Stomach (tissue), 4 donors: ENCODE measurements around the gene NFATC4.

Source experiments
- CTCF ChIP-seq, 7 experiments: fragments of 450-650 bp in 4 of 7; fragments of 200-600 bp in 3 of 7; sonication (generic) in 3 of 7; IDR thresholded peaks; one replicate each; pipeline ENCODE4 v1.5.1; 2016 to 2019; ENCODE audit warnings: antibody characterized with exemption in 7 of 7, control low read depth in 2 of 7, mild to moderate bottlenecking in 1 of 7
- POLR2A ChIP-seq, 4 donors: fragments of 450-650 bp; IDR thresholded peaks; one replicate each; pipeline ENCODE4 v1.6.1; 2016; ENCODE audit warnings: antibody characterized with exemption in 4 of 4, control low read depth in 2 of 4, mild to moderate bottlenecking in 1 of 4, moderate library complexity in 1 of 4

DNA sequence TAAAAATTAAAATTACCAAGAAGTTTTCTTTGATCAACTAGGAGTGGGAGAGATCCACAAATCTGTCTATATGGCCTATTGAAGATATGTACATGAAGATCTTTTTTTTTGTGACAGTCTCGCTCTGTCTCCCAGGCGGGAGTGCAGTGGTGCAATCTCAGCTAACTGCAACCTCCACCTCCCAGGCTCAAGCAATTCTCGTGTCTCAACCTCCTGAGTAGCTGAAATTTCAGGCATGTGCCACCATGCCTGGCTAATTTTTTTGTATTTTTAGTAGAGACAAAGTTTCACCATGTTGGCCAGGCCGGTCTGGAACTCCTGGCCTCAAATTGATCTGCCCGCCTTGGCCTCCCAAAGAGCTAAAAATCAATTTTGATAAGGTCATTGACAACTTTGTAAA, 4.6 kb upstream of the NFATC4 start:
- TF ChIP-seq CTCF (IDR thresholded peaks at IDR 0.05) (no peak), POLR2A (IDR thresholded peaks at IDR 0.05) (no peak)
